Measurements from ENCODE around the gene ARHGAP24.

Gene ARHGAP24

GRCh38 chr4:85864259-85865205, 389.6 kb downstream of the ARHGAP24 start:
- no peak for TF ChIP-seq POLR2A (IDR thresholded peaks at IDR 0.05; ENCODE audit: low read depth, low read length)
- no peak for DNase-seq (ENCODE audit: insufficient read length, low spot score)
- no peak for FAIRE-seq

- DNase-seq (ENCODE audit: insufficient read length, low spot score) (no peak), FAIRE-seq (no peak)
- no peak for TF ChIP-seq POLR2A (IDR thresholded peaks at IDR 0.05; ENCODE audit: low read depth, low read length)
These were observed 390.3 kb downstream of the ARHGAP24 start for GRCh38 chr4:85865256-85865655.

- no peak for DNase-seq (ENCODE audit: insufficient read length, low spot score)
- TF ChIP-seq POLR2A (IDR thresholded peaks at IDR 0.05; ENCODE audit: low read depth, low read length): no peak
- no peak for FAIRE-seq
These were observed 391.6 kb downstream of the ARHGAP24 start for GRCh38 chr4:85866508-85866907.

- no peak for TF ChIP-seq POLR2A (IDR thresholded peaks at IDR 0.05; ENCODE audit: low read depth, low read length)
- DNase-seq (ENCODE audit: insufficient read length, low spot score): no peak
- no peak for FAIRE-seq
These were observed 392.3 kb downstream of the ARHGAP24 start for GRCh38 chr4:85867271-85867670.

GRCh38 chr4:85869181-85869580, 394.2 kb downstream of the ARHGAP24 start:
- no peak for FAIRE-seq
- no peak for DNase-seq (ENCODE audit: insufficient read length, low spot score)
- TF ChIP-seq POLR2A (IDR thresholded peaks at IDR 0.05; ENCODE audit: low read depth, low read length): no peak

- FAIRE-seq: no peak
These were observed 395.5 kb downstream of the ARHGAP24 start for GRCh38 chr4:85870298-85871083.

GRCh38 chr4:85873566-85873965, 398.6 kb downstream of the ARHGAP24 start:
- DNase-seq (ENCODE audit: insufficient read length, low spot score) (no peak), FAIRE-seq (no peak)
- no peak for TF ChIP-seq POLR2A (IDR thresholded peaks at IDR 0.05; ENCODE audit: low read depth, low read length)

More at GRCh38 chr4:85870298-85871083, 395.5 kb downstream of the ARHGAP24 start:
- TF ChIP-seq POLR2A (IDR thresholded peaks at IDR 0.05; ENCODE audit: low read depth, low read length): no peak
- DNase-seq (ENCODE audit: insufficient read length, low spot score): no peak

GRCh38 chr4:85879518-85879917, 404.6 kb downstream of the ARHGAP24 start:
- DNase-seq (ENCODE audit: insufficient read length, low spot score) (no peak), FAIRE-seq (no peak)
- TF ChIP-seq POLR2A (IDR thresholded peaks at IDR 0.05; ENCODE audit: low read depth, low read length): no peak

- no peak for TF ChIP-seq POLR2A (IDR thresholded peaks at IDR 0.05; ENCODE audit: low read depth, low read length)
- FAIRE-seq (no peak), DNase-seq (ENCODE audit: insufficient read length, low spot score) (no peak)
These were observed 408.2 kb downstream of the ARHGAP24 start for GRCh38 chr4:85883180-85883579.

- DNase-seq (ENCODE audit: insufficient read length, low spot score) (no peak), FAIRE-seq (no peak)
- no peak for TF ChIP-seq POLR2A (IDR thresholded peaks at IDR 0.05; ENCODE audit: low read depth, low read length)
These were observed 409.3 kb downstream of the ARHGAP24 start for GRCh38 chr4:85884251-85884650.

GRCh38 chr4:85886665-85887064, 411.7 kb downstream of the ARHGAP24 start:
- no peak for TF ChIP-seq POLR2A (IDR thresholded peaks at IDR 0.05; ENCODE audit: low read depth, low read length)
- no peak for DNase-seq (ENCODE audit: insufficient read length, low spot score)
- no peak for FAIRE-seq

GRCh38 chr4:85889314-85889713, 414.4 kb downstream of the ARHGAP24 start:
- TF ChIP-seq POLR2A (IDR thresholded peaks at IDR 0.05; ENCODE audit: low read depth, low read length): no peak
- DNase-seq (ENCODE audit: insufficient read length, low spot score) (no peak), FAIRE-seq (no peak)

GRCh38 chr4:85895755-85896154, 420.8 kb downstream of the ARHGAP24 start:
- no peak for TF ChIP-seq POLR2A (IDR thresholded peaks at IDR 0.05; ENCODE audit: low read depth, low read length)
- DNase-seq (ENCODE audit: insufficient read length, low spot score): no peak
- FAIRE-seq: no peak

GRCh38 chr4:85898231-85898630, 423.3 kb downstream of the ARHGAP24 start:
- FAIRE-seq (no peak), DNase-seq (ENCODE audit: insufficient read length, low spot score) (no peak)
- TF ChIP-seq POLR2A (IDR thresholded peaks at IDR 0.05; ENCODE audit: low read depth, low read length): no peak
